GM19239 (cell line): ENCODE results near the gene FERMT1.
A peak's percentile ranks its signal among the peaks of the same experiment; 100 is the strongest.

ENCODE experiments used
- DNase-seq: peaks from one replicate; pipeline ENCODE4 v3.0.0; 2011; ENCODE audit warnings: low spot score; ENCODE audit not compliant: insufficient read length
- FAIRE-seq: peaks from 2 replicates; lab custom pipeline; 2011; peaks lifted over from hg19 to GRCh38; lab: Jason Lieb, UNC

The FERMT1 gene, protein sequence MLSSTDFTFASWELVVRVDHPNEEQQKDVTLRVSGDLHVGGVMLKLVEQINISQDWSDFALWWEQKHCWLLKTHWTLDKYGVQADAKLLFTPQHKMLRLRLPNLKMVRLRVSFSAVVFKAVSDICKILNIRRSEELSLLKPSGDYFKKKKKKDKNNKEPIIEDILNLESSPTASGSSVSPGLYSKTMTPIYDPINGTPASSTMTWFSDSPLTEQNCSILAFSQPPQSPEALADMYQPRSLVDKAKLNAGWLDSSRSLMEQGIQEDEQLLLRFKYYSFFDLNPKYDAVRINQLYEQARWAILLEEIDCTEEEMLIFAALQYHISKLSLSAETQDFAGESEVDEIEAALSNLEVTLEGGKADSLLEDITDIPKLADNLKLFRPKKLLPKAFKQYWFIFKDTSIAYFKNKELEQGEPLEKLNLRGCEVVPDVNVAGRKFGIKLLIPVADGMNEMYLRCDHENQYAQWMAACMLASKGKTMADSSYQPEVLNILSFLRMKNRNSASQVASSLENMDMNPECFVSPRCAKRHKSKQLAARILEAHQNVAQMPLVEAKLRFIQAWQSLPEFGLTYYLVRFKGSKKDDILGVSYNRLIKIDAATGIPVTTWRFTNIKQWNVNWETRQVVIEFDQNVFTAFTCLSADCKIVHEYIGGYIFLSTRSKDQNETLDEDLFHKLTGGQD

DNA sequence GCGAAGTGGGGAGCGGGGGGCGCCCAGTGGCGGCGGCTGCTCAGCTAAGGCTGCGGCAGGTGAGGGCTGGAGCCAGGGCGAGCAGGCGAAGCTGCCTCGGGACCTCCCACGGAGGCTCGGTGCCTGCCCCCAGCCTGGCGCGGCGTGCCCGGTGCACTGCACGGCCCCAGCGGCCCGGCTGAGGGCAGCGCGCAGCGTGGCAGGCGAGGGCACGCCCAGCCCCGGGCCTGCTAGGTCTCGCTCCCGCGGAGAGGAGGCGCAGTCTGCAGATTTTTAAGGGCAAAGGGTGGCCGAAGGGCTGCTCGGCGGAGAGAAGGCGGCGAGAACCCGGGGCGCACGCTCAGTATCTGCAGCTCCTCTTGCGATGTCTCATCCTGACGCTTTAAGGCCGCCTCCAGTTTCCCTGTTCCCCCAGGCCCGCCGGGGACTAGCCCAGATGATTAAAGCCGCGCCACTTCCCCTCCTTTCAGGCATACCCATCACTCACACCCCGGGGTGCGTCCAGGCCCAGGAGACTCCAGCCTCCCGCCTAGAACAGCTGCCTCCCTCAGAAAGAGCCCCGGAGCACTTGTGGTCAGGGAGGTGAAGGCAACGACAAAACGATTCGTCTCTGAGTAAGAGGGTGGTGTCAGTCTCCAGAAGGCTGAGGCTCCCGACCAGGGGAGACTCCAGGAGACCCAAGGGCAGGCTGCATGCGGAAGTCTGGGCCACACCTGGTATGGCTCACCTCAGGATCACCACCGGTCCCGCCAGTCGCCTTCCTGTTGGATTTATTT lies at the start of gene FERMT1:
Gene FERMT1, minus strand, starts transcription at position 158 of the 776 bp plus-strand sequence. CDS start 3,476 bp downstream, outside the sequence.
- FAIRE-seq = no peak

DNA sequence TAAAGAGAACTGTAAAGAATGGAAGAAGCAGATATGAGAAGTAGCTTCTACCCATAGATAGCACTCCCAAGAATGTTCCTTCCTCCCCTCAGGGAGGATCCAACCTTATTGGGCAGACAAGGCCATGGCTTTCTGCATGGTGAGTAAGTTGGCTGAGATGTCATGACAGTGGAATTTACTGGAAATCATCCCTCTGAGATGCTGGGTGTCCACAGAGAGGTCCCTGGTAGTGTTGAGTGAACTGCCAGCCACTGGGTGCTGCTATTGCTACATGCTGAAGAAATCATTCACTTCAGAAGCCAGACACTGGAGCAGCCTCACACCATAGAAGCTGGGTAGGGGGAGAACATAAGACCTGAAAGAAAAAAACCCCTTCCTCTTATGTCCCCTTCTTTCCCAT lies 46.4 kb upstream of the FERMT1 start:
- FAIRE-seq = no peak
- no peak for DNase-seq

More for the DNA sequence above, at the start of gene FERMT1:
- DNase-seq = no peak

DNA sequence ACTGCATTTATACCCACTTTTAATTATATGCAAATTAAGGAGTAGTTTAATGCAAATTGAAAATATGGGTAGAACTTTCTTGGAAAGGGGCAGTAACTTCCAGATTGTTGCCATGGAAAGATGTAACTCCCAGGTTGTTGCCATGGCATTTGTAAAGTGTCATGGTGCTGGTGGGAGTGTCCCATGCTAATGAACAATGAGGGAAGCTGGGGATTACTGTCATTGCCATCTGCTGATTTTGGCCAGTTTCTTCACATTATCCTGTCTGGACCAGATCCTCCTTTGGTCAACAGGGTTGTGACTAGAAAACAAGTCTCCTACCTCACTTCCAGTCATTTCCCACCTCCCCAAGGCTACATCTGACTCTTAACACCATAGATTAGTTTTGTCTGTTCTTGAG lies 45.4 kb upstream of the FERMT1 start:
- FAIRE-seq (no peak), DNase-seq (no peak)

DNA sequence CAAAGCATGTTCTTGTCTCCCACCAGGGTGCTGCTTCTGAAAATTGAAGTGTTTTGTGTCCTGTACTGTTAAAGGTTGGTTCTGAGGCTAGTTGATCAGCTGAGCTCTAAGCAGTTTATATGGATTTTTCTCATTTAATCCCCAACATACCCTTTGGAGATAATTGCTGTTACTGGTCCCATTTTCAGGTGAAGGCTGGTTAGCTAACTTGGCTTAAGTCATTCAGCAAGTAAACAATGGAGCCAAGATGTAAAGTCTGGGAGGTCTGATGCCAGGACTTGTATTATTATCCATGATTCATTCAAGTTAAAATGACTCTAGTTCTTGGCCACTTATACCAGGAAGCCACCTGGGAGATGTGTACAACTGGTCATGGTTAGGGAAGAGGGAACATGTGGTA lies 42.5 kb upstream of the FERMT1 start:
- no peak for FAIRE-seq
- no peak for DNase-seq

DNA sequence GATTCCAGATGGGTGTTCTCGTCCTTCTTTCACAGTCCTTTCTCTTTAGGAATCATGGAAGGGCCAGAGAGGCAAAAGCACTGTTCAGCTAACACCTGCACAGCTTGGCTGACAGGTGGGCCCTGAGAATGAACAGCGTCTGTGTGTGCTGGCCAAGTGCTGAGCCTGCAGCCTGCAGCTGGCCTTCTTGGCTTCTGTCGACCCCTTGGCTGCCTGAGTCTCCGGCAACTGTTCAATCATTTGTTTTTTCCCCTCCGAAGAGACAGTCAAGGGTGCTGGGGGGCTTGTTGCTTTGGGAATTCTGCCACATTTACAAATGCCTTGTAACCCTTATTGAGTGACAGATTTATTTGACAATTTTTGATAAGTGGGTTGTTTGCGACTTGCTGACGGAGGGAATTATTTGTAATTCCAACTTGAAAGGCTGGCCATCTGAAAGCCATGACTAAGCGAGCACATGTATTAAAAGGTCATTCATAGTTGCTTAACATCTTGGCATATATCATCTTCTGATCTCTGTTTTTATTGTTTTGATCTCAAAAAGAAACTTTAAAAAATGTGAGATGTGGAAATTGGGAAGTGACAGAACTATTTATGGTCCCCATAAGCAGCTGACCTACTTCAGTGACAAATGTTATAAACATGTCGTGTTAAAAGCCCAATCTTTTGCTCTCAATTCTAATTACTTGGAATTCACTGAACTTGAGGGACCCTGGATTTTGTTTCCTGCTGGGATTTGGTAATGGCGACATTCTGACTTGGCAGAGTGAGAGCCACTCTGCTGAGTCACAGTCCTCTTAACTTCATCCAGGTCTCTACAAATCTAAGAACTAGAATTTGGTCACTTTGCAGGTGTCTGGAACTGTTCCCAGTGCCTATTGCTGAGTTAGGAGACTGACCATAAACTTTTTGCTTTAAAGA lies 41.9 kb upstream of the FERMT1 start:
- FAIRE-seq = no peak
- no peak for DNase-seq

DNA sequence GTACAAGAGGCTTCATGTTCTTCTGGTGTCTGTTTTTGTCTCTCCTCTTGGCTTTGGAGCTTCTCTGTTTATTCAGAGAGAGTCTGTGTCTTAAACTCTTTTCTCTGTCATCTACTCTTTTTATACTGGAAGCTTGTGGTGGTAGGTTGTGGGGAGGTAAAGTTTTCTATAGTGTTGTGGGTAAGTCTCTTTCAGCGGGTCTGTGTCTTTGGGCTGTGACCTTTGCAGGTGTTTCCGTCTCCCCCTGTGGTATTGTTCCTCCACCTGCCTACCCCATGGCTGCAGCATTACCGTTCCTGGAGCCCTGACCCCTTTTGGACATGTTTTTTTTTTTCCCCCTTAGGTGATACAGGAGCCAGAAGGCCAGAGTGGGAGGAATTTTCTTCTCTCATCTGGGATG lies 37.9 kb upstream of the FERMT1 start:
- no peak for DNase-seq
- no peak for FAIRE-seq

DNA sequence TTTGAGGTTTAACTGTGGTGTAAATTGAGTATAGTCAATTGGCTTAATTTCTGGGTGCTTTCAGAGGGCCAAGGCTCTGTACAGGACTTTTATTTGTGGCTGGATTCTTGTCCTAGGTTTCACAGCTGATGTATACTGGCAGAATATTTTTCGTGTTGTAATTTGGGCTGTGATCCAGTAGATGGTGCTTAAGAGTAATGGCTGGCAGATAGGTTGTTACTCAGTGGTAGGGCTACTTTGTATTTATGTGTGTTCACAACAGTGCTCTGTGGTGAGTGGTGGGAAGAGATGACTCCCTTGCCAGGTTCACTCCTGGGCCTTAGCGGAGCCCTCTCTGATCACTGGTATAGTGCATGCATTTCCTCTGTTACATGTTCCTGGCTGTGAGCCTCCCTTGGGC lies 34.5 kb upstream of the FERMT1 start:
- DNase-seq (no peak), FAIRE-seq (no peak)

DNA sequence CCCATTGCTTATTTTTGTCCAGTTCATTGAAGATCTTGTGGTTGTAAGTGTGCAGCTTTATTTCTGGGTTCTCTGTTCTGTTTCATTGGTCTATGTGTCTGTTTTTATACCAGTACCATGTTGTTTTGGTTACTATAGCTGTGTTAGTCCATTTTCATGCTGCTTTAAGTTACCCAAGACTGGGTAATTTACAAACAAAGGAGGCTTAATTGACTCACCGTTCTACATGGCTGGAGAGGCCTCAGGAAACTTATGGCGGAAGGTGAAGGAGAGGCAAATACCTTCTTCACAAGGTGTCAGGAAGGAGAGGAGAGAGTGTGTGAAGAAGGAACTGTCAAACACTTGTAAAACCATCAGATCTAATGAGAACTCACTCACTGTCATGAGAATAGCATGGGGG lies 29.9 kb upstream of the FERMT1 start:
- no peak for DNase-seq

DNA sequence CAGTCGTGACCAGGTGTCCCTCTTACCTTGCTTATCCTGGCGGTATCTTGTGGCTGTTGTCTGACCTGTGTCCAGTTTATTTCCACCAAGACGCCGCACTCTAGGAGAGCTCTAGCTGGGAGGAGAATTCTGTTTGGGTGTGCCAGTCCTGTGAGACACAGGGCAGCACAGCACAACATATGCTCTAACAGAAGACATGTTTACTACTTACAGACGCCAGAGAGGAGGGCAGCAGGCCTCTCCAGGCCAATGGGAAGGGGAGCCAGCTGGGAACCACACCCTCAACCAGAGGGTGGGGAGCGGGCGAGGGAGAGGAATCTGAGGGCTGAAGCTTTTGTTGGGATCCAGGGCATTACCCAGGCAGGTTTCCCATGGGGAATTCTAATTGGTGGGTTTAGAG lies 25.2 kb upstream of the FERMT1 start:
- DNase-seq (no peak), FAIRE-seq (no peak)

More for the DNA sequence above, 29.9 kb upstream of the FERMT1 start:
- FAIRE-seq = no peak

DNA sequence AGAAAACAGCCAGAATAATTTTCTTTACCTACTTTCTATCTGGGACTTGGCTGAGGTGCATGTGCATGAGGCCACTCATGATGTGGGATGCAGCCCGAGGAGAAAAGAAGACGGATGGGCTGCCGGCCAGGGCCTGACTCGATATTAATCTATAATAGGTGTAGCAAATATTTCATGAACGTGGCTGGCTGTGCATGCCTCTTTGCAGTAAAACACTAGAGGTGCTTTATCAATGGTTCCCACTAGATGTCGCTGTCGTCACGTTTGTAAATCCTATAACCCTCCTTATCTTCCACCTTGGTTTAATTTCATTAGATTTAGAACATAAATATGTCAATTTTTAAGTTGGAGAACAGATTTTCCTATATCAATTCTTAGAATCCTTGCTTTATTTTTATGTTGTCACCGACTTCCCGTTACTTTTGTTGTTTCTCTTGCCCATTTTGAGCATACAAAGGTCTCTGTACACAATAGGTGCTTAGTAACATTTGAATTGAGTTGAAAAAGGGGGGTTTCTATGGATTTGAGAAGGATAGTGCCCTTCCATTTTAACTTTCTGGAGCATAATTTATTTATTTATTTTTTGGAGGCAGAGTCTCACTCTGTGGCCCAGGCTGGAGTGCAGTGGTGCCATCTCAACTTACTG lies 19.6 kb upstream of the FERMT1 start:
- DNase-seq (peak; percentile 37), FAIRE-seq (peak; percentile 78)

DNA sequence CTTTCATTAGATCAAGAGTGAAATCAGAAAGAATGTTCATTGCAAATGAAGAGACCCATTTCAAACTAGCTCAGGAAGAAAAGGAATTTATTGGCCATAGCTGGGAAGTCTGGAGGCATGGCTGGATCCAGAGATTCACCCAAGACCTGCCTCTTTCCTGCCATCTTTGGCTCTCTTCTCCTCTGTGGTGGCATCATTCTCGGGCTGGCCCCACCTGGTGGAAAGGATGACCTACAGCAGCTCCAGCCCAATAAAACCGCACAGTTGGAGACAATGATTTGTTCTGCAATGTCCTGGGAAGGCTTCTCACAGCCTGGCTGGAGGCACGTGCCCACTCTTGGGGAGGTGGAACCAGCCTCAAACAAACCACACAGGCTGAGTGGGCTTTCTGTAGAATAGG lies 18.1 kb upstream of the FERMT1 start:
- DNase-seq = no peak
- no peak for FAIRE-seq

DNA sequence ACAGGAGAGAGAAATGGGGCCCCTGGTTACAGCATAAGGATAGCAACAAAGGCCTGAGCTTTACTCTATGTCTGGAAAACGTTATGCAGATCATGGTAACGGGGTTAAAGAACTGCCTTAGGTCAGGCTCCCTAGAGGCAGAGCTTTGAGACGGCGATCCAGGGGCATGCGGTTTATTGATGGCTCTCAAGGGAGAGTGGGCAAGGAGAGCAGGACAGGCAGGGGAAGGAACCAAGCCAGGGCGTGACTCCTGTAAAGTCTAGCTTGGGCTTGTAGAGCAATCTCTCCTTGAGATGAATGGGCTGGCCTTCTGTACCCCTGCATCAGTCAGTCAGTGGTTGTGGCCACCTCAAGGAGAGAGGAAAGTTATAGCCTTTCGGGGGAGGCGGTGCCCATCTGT lies 12.5 kb upstream of the FERMT1 start:
- FAIRE-seq = no peak

DNA sequence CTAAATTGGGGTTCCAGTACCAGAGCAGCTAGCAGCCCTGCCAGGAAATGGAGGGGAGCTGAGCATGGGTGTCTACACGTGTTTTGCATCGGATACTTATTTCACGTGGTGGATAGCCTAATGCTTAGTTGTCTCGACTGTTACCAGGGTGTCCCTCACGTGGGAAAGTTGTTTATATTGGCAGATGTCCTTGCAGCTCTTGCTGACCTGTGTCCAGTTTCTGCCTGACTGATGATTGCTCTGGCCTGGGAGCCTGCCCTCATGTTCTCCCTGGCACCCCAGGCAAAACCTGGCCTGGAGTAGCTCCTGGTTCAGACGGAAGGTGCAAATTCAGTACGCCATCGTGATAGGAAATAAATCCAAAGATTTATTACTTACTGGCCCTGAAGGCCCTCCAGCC lies 11.8 kb upstream of the FERMT1 start:
- no peak for DNase-seq
- FAIRE-seq = no peak

More for the DNA sequence above, 12.5 kb upstream of the FERMT1 start:
- no peak for DNase-seq

DNA sequence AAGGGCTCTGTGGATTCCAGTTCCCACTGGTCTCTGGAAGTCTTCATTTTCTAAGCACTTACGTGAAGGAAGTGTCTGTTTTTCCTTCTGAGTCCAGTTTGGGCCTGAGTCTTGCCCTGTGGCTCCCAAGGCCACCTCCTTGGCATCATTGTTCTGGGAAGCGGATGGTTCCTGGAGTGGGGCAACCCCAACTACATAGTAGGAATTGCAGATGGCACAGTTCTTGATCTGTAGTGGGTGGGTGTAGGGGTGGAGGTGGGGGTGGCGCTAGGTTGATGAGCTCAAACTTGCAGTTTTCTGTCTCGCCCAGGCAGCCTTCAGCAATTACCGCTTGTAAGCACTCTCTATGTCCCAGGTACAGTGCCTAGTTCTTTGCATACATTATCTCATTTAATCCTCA lies 7.2 kb upstream of the FERMT1 start:
- DNase-seq (no peak), FAIRE-seq (no peak)

DNA sequence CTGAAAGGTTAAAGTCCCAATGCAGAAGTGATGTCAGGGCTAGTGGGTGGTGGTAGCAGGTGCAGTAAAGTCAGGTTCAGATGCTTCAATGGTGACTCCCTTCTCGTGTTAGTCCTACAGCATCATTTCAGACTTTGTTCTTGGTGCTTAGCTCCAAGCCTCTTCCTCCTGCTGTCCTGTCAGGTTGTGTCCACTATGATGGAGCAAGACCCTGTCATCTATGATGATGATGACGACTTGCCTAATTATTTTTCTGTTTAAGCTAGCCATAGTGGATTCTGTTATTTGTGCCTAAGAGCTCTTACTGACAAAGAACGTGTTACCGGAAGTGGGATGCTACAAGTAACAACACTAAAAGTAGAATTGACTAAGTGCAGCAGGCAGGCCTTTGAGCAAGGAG lies 5.0 kb upstream of the FERMT1 start:
- DNase-seq (no peak), FAIRE-seq (no peak)

DNA sequence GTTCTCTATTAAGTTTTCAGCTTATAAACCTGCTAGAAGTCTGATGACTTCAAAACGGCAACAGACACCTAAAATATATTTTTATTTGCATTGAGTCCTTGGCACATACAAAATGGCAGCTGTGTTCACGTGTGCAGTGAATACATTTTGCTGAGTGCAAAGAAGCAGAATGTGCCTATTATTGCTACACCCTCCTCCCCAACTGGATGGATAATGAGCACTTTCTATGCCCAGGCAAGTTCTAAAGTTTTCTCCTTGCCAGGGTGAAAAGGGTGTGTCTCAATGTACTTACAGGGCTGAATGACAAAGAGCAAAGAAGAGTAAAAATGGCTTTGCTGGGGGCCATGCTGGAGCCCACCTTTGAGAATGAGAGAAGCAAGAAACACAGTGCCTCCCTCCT lies 4.0 kb upstream of the FERMT1 start:
- DNase-seq (no peak), FAIRE-seq (no peak)

DNA sequence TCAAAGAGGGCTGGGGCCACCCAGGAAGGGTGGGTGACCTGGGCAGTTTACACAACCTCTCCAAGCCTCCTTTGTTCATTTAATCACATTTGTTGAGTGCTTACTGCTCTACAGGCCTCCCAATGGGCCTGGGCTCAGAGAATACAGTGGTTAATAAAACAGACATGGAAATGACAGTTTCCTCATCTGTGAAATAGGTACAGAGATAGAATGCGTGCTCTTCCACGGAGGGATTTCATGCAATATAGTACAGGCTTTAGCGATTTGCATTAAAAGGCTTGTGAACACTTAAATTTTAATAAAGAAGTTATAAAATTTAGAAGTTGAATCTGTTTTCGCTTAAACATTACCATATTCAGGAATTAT lies 802 bp upstream of the FERMT1 start:
- DNase-seq (no peak), FAIRE-seq (no peak)

DNA sequence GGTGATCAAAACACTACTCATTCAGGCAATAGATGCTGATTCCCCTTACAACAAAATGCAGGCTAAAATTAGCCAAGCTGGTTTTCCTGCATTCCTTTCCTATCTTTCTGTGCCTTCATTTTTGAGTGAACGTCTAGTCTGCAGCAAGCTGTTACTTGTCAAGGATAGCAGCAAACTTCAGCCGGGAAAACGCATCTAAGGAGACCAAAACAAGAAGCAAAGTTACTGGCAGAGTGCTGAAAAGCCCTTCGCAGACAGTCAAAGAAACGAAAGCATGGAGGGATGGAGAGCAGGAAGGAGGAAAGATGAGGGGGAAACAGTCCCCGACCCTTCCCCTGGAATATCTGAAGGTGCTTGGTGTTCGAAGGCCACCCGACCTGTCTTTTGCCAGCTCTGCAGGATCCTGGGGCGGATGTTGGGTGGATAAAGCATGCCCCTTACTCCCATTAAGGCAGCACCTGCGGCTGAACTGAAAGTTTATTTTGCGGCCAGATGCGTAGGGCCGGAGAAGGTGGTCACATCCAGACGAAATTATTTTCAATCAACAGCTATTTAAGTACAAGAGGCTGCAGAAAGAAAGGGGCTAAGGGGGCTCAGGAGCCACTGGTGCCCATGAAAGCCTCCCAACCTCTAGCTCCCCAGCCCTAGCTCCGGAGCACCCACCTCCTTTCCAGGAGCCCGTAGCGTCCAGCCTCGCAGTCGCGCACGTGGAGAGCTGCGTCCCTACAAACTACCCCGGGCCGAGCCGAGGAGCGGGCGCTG lies 538 bp downstream of the FERMT1 start:
- DNase-seq (no peak), FAIRE-seq (no peak)

DNA sequence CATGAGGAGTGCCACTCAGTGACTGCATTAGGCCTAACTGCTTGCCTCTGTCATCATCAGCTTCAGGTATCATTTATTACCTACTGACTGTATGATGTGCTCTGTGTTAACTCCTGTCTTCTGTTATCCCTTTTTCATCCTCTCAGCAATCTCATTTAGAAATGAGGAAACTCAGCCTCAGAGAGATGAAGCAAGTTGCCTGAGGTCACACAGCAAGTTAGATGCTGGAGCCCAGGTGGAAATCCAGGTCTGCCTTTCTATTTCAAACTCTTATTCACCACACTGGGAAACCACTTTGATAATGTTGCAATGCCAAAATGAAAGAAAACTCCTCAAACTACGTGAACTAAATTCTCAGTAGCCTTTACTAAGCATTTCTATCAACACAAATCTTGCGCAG lies 1.3 kb downstream of the FERMT1 start:
- DNase-seq (no peak), FAIRE-seq (no peak)
